Measurements from ENCODE around the gene NT5DC4.

DNA sequence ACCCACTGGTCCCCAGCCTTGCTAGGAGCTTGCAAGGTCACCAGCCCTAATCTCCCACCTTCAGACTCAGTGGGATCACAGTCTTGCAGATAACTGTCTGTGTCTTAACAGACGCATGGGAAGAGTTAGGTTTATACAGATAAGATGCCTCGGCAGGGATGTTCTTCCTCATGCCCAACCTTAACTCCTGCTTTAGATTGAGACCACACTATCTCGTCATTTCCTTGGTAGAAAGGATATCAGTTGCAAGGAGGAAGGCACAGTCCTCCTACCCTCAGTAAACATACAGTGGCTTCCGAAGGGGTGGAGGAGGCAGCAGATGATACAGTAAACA lies 7.2 kb downstream of the NT5DC4 start:
- no peak for TF ChIP-seq NR3C1 (IDR thresholded peaks at IDR 0.05)
- TF ChIP-seq, protein P1, sequence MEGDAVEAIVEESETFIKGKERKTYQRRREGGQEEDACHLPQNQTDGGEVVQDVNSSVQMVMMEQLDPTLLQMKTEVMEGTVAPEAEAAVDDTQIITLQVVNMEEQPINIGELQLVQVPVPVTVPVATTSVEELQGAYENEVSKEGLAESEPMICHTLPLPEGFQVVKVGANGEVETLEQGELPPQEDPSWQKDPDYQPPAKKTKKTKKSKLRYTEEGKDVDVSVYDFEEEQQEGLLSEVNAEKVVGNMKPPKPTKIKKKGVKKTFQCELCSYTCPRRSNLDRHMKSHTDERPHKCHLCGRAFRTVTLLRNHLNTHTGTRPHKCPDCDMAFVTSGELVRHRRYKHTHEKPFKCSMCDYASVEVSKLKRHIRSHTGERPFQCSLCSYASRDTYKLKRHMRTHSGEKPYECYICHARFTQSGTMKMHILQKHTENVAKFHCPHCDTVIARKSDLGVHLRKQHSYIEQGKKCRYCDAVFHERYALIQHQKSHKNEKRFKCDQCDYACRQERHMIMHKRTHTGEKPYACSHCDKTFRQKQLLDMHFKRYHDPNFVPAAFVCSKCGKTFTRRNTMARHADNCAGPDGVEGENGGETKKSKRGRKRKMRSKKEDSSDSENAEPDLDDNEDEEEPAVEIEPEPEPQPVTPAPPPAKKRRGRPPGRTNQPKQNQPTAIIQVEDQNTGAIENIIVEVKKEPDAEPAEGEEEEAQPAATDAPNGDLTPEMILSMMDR (IDR thresholded peaks at IDR 0.05), result no peak
- no peak for TF ChIP-seq POLR2A (IDR thresholded peaks at IDR 0.05; ENCODE audit: low read length)
- TF ChIP-seq CBX8 (IDR thresholded peaks at IDR 0.05), result no peak
- TF ChIP-seq, protein P2, sequence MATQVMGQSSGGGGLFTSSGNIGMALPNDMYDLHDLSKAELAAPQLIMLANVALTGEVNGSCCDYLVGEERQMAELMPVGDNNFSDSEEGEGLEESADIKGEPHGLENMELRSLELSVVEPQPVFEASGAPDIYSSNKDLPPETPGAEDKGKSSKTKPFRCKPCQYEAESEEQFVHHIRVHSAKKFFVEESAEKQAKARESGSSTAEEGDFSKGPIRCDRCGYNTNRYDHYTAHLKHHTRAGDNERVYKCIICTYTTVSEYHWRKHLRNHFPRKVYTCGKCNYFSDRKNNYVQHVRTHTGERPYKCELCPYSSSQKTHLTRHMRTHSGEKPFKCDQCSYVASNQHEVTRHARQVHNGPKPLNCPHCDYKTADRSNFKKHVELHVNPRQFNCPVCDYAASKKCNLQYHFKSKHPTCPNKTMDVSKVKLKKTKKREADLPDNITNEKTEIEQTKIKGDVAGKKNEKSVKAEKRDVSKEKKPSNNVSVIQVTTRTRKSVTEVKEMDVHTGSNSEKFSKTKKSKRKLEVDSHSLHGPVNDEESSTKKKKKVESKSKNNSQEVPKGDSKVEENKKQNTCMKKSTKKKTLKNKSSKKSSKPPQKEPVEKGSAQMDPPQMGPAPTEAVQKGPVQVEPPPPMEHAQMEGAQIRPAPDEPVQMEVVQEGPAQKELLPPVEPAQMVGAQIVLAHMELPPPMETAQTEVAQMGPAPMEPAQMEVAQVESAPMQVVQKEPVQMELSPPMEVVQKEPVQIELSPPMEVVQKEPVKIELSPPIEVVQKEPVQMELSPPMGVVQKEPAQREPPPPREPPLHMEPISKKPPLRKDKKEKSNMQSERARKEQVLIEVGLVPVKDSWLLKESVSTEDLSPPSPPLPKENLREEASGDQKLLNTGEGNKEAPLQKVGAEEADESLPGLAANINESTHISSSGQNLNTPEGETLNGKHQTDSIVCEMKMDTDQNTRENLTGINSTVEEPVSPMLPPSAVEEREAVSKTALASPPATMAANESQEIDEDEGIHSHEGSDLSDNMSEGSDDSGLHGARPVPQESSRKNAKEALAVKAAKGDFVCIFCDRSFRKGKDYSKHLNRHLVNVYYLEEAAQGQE (IDR thresholded peaks at IDR 0.05), result no peak
